ENCODE data around the gene BACH2.
"Not testable (repeated sequence)": the region's sequence is repeated elsewhere in the genome, so short reads cannot be mapped to it uniquely, and the experiment has no call there.

The BACH2 gene

GRCh38 chr6:90333928-90334327, 37.3 kb upstream of the BACH2 start:
- Histone ChIP-seq H3K9ac (no peak overlapping the region), H3K79me2 (ENCODE audit: insufficient read depth, low read depth) (no peaks in the 10 kb centered on the region), H3K27me3 (ENCODE audit: insufficient read depth, low read depth) (no peaks in the 10 kb centered on the region), H3K27ac (no peak overlapping the region), H2AFZ (ENCODE audit: low read depth) (no peak overlapping the region), H3K4me2 (no peak overlapping the region), H3K4me1 (ENCODE audit: low read depth, poor library complexity, severe bottlenecking) (no peaks in the 10 kb centered on the region), H3K4me3 (IDR thresholded peaks at IDR 0.05; ENCODE audit: insufficient read depth, low read depth, low read length) (no peak overlapping the region), H3K36me3 (ENCODE audit: insufficient read depth) (no peaks in the 10 kb centered on the region), H4K20me1 (ENCODE audit: insufficient read depth) (no peaks in the 10 kb centered on the region)
- TF ChIP-seq CTCF (conservative IDR thresholded peaks at IDR 0.05; ENCODE audit: low read depth, low read length), result no peak

GRCh38 chr6:90332978-90333543, 36.4 kb upstream of the BACH2 start:
- H3K4me1 ChIP-seq (ENCODE audit: low read depth, poor library complexity, severe bottlenecking); H3K79me2 ChIP-seq (ENCODE audit: insufficient read depth, low read depth); H3K4me2 ChIP-seq; H2AFZ ChIP-seq (ENCODE audit: low read depth); H3K27me3 ChIP-seq (ENCODE audit: insufficient read depth, low read depth); H3K27ac ChIP-seq; H3K4me3 ChIP-seq (IDR thresholded peaks at IDR 0.05; ENCODE audit: insufficient read depth, low read depth, low read length); H3K9ac ChIP-seq; H4K20me1 ChIP-seq (ENCODE audit: insufficient read depth); H3K36me3 ChIP-seq (ENCODE audit: insufficient read depth): not testable (repeated sequence)

- no peaks in the 10 kb centered on the region for H3K4me1 ChIP-seq (ENCODE audit: low read depth, poor library complexity, severe bottlenecking)
- H3K36me3 ChIP-seq (ENCODE audit: insufficient read depth), result no peaks in the 10 kb centered on the region
- no peaks in the 10 kb centered on the region for H4K20me1 ChIP-seq (ENCODE audit: insufficient read depth)
- no peaks in the 10 kb centered on the region for H3K27me3 ChIP-seq (ENCODE audit: insufficient read depth, low read depth)
- no peak for TF ChIP-seq CTCF (conservative IDR thresholded peaks at IDR 0.05; ENCODE audit: low read depth, low read length)
- no peak overlapping the region for H3K4me2 ChIP-seq
- no peak overlapping the region for H2AFZ ChIP-seq (ENCODE audit: low read depth)
- H3K27ac ChIP-seq, result no peak overlapping the region
- H3K4me3 ChIP-seq (IDR thresholded peaks at IDR 0.05; ENCODE audit: insufficient read depth, low read depth, low read length), result no peak overlapping the region
- no peak overlapping the region for H3K9ac ChIP-seq
- no peaks in the 10 kb centered on the region for H3K79me2 ChIP-seq (ENCODE audit: insufficient read depth, low read depth)
Observed at GRCh38 chr6:90329386-90330077, 32.9 kb upstream of the BACH2 start.

- Histone ChIP-seq H3K36me3 (ENCODE audit: insufficient read depth) (no peaks in the 10 kb centered on the region), H3K27me3 (ENCODE audit: insufficient read depth, low read depth) (no peaks in the 10 kb centered on the region), H3K4me2 (no peak overlapping the region), H3K4me1 (ENCODE audit: low read depth, poor library complexity, severe bottlenecking) (no peaks in the 10 kb centered on the region), H3K4me3 (IDR thresholded peaks at IDR 0.05; ENCODE audit: insufficient read depth, low read depth, low read length) (no peak overlapping the region), H3K79me2 (ENCODE audit: insufficient read depth, low read depth) (no peaks in the 10 kb centered on the region), H2AFZ (ENCODE audit: low read depth) (no peak overlapping the region), H4K20me1 (ENCODE audit: insufficient read depth) (no peaks in the 10 kb centered on the region), H3K9ac (no peak overlapping the region), H3K27ac (no peak overlapping the region)
- no peak for TF ChIP-seq CTCF (conservative IDR thresholded peaks at IDR 0.05; ENCODE audit: low read depth, low read length)
Observed at GRCh38 chr6:90328004-90328403, 31.4 kb upstream of the BACH2 start.

GRCh38 chr6:90326404-90327057, 29.9 kb upstream of the BACH2 start:
- Histone ChIP-seq H4K20me1 (ENCODE audit: insufficient read depth) (no peaks in the 10 kb centered on the region), H3K79me2 (ENCODE audit: insufficient read depth, low read depth) (no peaks in the 10 kb centered on the region), H3K27ac (no peak overlapping the region), H3K4me3 (IDR thresholded peaks at IDR 0.05; ENCODE audit: insufficient read depth, low read depth, low read length) (no peak overlapping the region), H3K4me2 (no peak overlapping the region), H3K36me3 (ENCODE audit: insufficient read depth) (no peaks in the 10 kb centered on the region), H2AFZ (ENCODE audit: low read depth) (no peak overlapping the region), H3K9ac (no peak overlapping the region), H3K27me3 (ENCODE audit: insufficient read depth, low read depth) (no peaks in the 10 kb centered on the region), H3K4me1 (ENCODE audit: low read depth, poor library complexity, severe bottlenecking) (no peaks in the 10 kb centered on the region)
- no peak for TF ChIP-seq CTCF (conservative IDR thresholded peaks at IDR 0.05; ENCODE audit: low read depth, low read length)
